Measurements from ENCODE around the gene TANGO2.
A peak's percentile ranks its signal among the peaks of the same experiment; 100 is the strongest.

The TANGO2 gene

GRCh38 chr22:20014526-20015186, 6.3 kb upstream of the TANGO2 start:
- no peak for DNase-seq

GRCh38 chr22:20015187-20015625, 5.7 kb upstream of the TANGO2 start:
- DNase-seq: no peak

- DNase-seq: peak; percentile 33
These were observed 4.8 kb upstream of the TANGO2 start for GRCh38 chr22:20015971-20016733.

GRCh38 chr22:20016734-20017621, 3.9 kb upstream of the TANGO2 start, which contains the start of gene ARVCF:
Gene ARVCF (minus strand): TSS chr22:20016823. CDS start chr22:19990794, 26,029 bp downstream.
- DNase-seq: peak; percentile 73

- DNase-seq: no peak
These were observed 3.3 kb upstream of the TANGO2 start for GRCh38 chr22:20017622-20017958.

GRCh38 chr22:20018001-20018400, 2.9 kb upstream of the TANGO2 start:
- no peak for DNase-seq

GRCh38 chr22:20019661-20020532, 1.0 kb upstream of the TANGO2 start:
- no peak for DNase-seq

GRCh38 chr22:20021196-20022181, 579 bp downstream of the TANGO2 start:
- DNase-seq: peak; percentile 31

- DNase-seq: no peak
These were observed 1.5 kb downstream of the TANGO2 start for GRCh38 chr22:20022231-20022977.

- DNase-seq: no peak
These were observed 2.2 kb downstream of the TANGO2 start for GRCh38 chr22:20022978-20023613.

GRCh38 chr22:20024225-20024624, 3.3 kb downstream of the TANGO2 start:
- DNase-seq: no peak

GRCh38 chr22:20024650-20025397, 3.9 kb downstream of the TANGO2 start:
- DNase-seq: no peak

GRCh38 chr22:20025401-20026203, 4.7 kb downstream of the TANGO2 start:
- DNase-seq: no peak

- DNase-seq: no peak
These were observed 5.4 kb downstream of the TANGO2 start for GRCh38 chr22:20026204-20026908.

- no peak for DNase-seq
These were observed 6.2 kb downstream of the TANGO2 start for GRCh38 chr22:20026996-20027601.

GRCh38 chr22:20027966-20028854, 7.3 kb downstream of the TANGO2 start:
- DNase-seq: no peak

Data from NCI-H146 (cell line).